ENCODE measurements around the gene SORBS1.

DNA sequence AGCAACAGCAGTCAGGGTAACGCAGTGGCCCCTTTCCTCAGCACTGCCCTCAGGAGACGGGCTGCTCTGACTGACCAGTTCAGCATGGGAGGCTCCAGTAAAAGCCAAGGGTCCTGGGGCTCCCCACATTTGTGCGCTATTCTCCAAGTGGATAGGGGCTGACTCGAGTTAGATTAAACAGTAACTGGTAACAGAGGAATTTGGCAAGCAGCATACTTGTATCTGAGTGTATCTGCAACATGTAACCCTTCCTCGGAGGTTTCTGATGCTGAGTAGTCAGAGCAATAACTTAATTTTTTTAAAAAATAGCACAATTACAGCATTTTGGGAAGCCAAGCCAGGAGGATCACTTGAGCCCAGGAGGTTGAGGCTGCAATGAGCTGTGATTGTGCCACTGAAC lies 22.8 kb downstream of the SORBS1 start:
- TF ChIP-seq EZH2 (IDR thresholded peaks at IDR 0.05; ENCODE audit: insufficient read depth, poor library complexity, severe bottlenecking) (no peak), EZH2phosphoT487 (IDR thresholded peaks at IDR 0.05; ENCODE audit: insufficient read depth, low read depth) (no peak)

Data from GM23248 (cell line).